Mucosa of descending colon (tissue), 3 donors: ENCODE measurements around the gene IL1RAPL2. TPM values are rescaled to one million over a fixed set of nuclear protein-coding genes. Genes with fewer than 3 reads are reported as not detected.

Experiments
- ATAC-seq: fragments of 200-7000 bp; cut with Tn5 transposase; one replicate; pipeline ENCODE4 v1.9.1; 2020; ENCODE audit warnings: mild to moderate bottlenecking, moderate library complexity
- DNase-seq, 3 donors: peaks; one replicate each; pipeline ENCODE4 v3.0.0-alpha.2; 2020
- H3K36me3 ChIP-seq: fragments of 200-600 bp; one replicate; pipeline ENCODE4 v1.8.0; 2021; ENCODE audit warnings: low read depth, mild to moderate bottlenecking
- H3K4me1 ChIP-seq: fragments of 200-600 bp; one replicate; pipeline ENCODE4 v1.8.0; 2021; ENCODE audit warnings: low read depth, mild to moderate bottlenecking
- H3K4me3 ChIP-seq: fragments of 200-600 bp; one replicate; pipeline ENCODE4 v1.8.0; 2021; ENCODE audit warnings: mild to moderate bottlenecking
- H3K9me3 ChIP-seq: fragments of 200-600 bp; one replicate; pipeline ENCODE4 v1.8.0; 2021; ENCODE audit warnings: mild to moderate bottlenecking
- CTCF ChIP-seq: fragments of 200-600 bp; IDR thresholded peaks from one replicate; pipeline ENCODE4 v1.8.0; 2022; ENCODE audit warnings: antibody characterized with exemption, mild to moderate bottlenecking
- intact Hi-C, 2 donors: fragments of 100-400 bp; cut with DNase I in 1 of 2; cut with micrococcal nuclease in 1 of 2; formaldehyde crosslinking; loops; one replicate each; pipeline versions ENCODE4 v1.11.0 to v1.11.1; 2022; cut with DNase I, micrococcal nuclease
- total RNA-seq, 3 donors: library from RNA; stranded (reverse); fragmentation: NEBNext Ultra II Directional in 2 of 3; extraction: Animal tissue kit (Norgen Biotek cat#: 25700) in 2 of 3; gene quantifications; one replicate each; pipeline versions ENCODE4 v1.2.1 to v1.2.4, GENCODE V29; 2021 to 2023
- donor health status: DM: no; HTN: no; CAD: no; lungs with moderate emphysema.
- donor health status: DM: no; HTN: no; CAD: no.
- donor health status: DM: no; HTN: yes; CAD: no.

The IL1RAPL2 gene
- total RNA-seq, 3 donors from 2014 or later = 0.19 TPM; not detected in 2

- DNase-seq (no peak), ATAC-seq (no peak)
- H3K36me3 ChIP-seq = no peaks in the 10 kb centered on the region
- H3K4me1 ChIP-seq = no peaks in the 10 kb centered on the region
- TF ChIP-seq CTCF = no peak
- no peak overlapping the region for H3K4me3 ChIP-seq
- no peaks in the 10 kb centered on the region for H3K9me3 ChIP-seq
- intact Hi-C loops = no loop called here
These were observed 395.9 kb downstream of the IL1RAPL2 start for GRCh38 chrX:104961926-104962325.

- DNase-seq (no peak), ATAC-seq (no peak)
- no peak overlapping the region for H3K4me3 ChIP-seq
- no peaks in the 10 kb centered on the region for H3K9me3 ChIP-seq
- intact Hi-C loops = no loop called here
- no peaks in the 10 kb centered on the region for H3K4me1 ChIP-seq
- no peaks in the 10 kb centered on the region for H3K36me3 ChIP-seq
- no peak for TF ChIP-seq CTCF
These were observed 402.2 kb downstream of the IL1RAPL2 start for GRCh38 chrX:104968241-104968640.

GRCh38 chrX:104972737-104973136 lies 406.7 kb downstream of the IL1RAPL2 start:
- no peak for TF ChIP-seq CTCF
- intact Hi-C loops = no loop called here
- Histone ChIP-seq H3K4me3 (no peak overlapping the region), H3K9me3 (no peaks in the 10 kb centered on the region), H3K4me1 (no peaks in the 10 kb centered on the region), H3K36me3 (no peaks in the 10 kb centered on the region)
- ATAC-seq = no peak
- DNase-seq = no peak

- intact Hi-C loops = no loop called here
- H3K4me1 ChIP-seq = no peaks in the 10 kb centered on the region
- no peak for TF ChIP-seq CTCF
- peak; percentile 71 for ATAC-seq
- no peaks in the 10 kb centered on the region for H3K9me3 ChIP-seq
- no peak for DNase-seq
- no peak overlapping the region for H3K4me3 ChIP-seq
- H3K36me3 ChIP-seq = no peaks in the 10 kb centered on the region
These were observed 421.1 kb downstream of the IL1RAPL2 start for GRCh38 chrX:104987063-104987462.

GRCh38 chrX:104988038-104988437 lies 422.0 kb downstream of the IL1RAPL2 start:
- H3K4me1 ChIP-seq = no peaks in the 10 kb centered on the region
- no peak overlapping the region for H3K4me3 ChIP-seq
- DNase-seq = no peak
- no peaks in the 10 kb centered on the region for H3K9me3 ChIP-seq
- H3K36me3 ChIP-seq = no peaks in the 10 kb centered on the region
- no peak for ATAC-seq
- intact Hi-C loops = no loop called here
- no peak for TF ChIP-seq CTCF

GRCh38 chrX:104995546-104995945 lies 429.5 kb downstream of the IL1RAPL2 start:
- ATAC-seq (no peak), DNase-seq (no peak)
- Histone ChIP-seq H3K36me3 (no peaks in the 10 kb centered on the region), H3K9me3 (no peaks in the 10 kb centered on the region), H3K4me3 (no peak overlapping the region), H3K4me1 (no peaks in the 10 kb centered on the region)
- no peak for TF ChIP-seq CTCF
- intact Hi-C loops = no loop called here
